Measurements from ENCODE around the gene GTPBP3. TPM values are rescaled to one million over a fixed set of nuclear protein-coding genes. Genes with fewer than 3 reads are reported as not detected.

Gene GTPBP3
- total RNA-seq, 1 donor = 10.9 TPM

DNA sequence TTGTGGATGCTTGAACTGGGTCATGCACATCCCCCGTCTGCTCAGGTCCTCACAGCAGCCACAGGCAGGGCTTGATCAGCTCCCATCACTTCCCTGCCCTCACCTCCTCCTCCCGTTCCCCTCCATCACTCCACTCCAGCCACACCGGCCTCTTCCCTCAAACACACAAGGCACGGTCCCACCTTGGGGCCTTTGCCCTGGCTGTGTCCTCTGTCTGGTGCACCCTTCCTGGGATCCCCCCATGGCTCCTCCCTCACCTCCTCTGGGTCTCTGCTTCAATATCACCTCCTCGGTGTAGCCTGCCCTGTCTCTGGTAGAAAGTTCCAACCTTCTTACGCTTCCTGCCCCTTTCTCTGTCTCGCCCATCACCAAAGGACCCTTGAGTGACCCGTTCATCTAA, 16.0 kb downstream of the GTPBP3 start:
- Histone ChIP-seq H3K4me1 (ENCODE audit: insufficient read depth, low read length) (peaks cover 5% of the 10 kb centered on the region), H3K4me3 (ENCODE audit: insufficient read depth, low read length) (no peak overlapping the region), H4K20me1 (ENCODE audit: insufficient read depth, low read length) (no peaks in the 10 kb centered on the region), H3K27me3 (ENCODE audit: insufficient read depth, low read length) (peaks cover 6% of the 10 kb centered on the region), H3K4me2 (ENCODE audit: insufficient read depth, low read length) (no peak overlapping the region), H3K27ac (ENCODE audit: low read depth, low read length) (no peak overlapping the region), H2AFZ (ENCODE audit: low read length) (no peak overlapping the region), H3K36me3 (ENCODE audit: insufficient read depth, low read length) (no peaks in the 10 kb centered on the region), H3K9me3 (ENCODE audit: low read depth, low read length) (no peaks in the 10 kb centered on the region), H3K79me2 (ENCODE audit: insufficient read depth, low read length) (no peaks in the 10 kb centered on the region)
- peak; percentile 18 for DNase-seq (ENCODE audit: insufficient read length, low spot score, missing footprints)
- TF ChIP-seq, protein P1, sequence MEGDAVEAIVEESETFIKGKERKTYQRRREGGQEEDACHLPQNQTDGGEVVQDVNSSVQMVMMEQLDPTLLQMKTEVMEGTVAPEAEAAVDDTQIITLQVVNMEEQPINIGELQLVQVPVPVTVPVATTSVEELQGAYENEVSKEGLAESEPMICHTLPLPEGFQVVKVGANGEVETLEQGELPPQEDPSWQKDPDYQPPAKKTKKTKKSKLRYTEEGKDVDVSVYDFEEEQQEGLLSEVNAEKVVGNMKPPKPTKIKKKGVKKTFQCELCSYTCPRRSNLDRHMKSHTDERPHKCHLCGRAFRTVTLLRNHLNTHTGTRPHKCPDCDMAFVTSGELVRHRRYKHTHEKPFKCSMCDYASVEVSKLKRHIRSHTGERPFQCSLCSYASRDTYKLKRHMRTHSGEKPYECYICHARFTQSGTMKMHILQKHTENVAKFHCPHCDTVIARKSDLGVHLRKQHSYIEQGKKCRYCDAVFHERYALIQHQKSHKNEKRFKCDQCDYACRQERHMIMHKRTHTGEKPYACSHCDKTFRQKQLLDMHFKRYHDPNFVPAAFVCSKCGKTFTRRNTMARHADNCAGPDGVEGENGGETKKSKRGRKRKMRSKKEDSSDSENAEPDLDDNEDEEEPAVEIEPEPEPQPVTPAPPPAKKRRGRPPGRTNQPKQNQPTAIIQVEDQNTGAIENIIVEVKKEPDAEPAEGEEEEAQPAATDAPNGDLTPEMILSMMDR (IDR thresholded peaks at IDR 0.05; ENCODE audit: extremely low read depth, low read depth, low read length) = no peak

DNA sequence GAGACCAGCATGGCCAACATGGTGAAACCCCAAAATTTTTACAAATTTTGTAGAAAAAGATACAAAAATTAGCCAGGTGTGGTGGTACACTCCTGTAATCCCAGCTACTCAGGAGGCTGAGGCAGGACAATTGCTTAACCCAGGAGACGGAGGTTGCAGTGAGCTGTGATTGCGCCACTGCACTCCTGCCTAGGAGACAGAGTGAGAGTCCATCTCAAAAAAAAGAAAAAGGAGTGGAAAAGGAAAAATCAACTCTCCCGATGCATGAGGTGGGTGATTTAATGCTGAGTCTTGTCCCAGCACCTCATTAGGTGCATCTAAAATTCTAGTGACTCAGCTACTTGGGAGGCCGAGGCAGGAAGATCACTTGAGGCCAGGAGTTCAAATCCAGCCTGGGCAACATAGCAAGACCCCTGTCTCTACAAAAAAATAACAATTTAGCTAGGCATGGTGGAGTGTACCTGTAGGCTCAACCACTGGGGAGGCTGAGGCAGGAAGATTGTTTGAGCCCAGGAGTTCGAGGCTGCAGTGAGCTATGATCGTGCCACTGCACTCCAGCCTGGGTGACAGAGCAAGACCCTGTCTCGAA, 19.8 kb downstream of the GTPBP3 start:
- no peak for DNase-seq (ENCODE audit: insufficient read length, low spot score, missing footprints)
- H3K4me3 ChIP-seq (ENCODE audit: insufficient read depth, low read length) = no peak overlapping the region
- H3K4me2 ChIP-seq (ENCODE audit: insufficient read depth, low read length) = no peak overlapping the region
- H3K79me2 ChIP-seq (ENCODE audit: insufficient read depth, low read length) = no peaks in the 10 kb centered on the region
- no peak overlapping the region for H2AFZ ChIP-seq (ENCODE audit: low read length)
- H3K36me3 ChIP-seq (ENCODE audit: insufficient read depth, low read length) = no peaks in the 10 kb centered on the region
- H3K4me1 ChIP-seq (ENCODE audit: insufficient read depth, low read length) = no peaks in the 10 kb centered on the region
- no peaks in the 10 kb centered on the region for H4K20me1 ChIP-seq (ENCODE audit: insufficient read depth, low read length)
- H3K9me3 ChIP-seq (ENCODE audit: low read depth, low read length) = no peaks in the 10 kb centered on the region
- no peak overlapping the region for H3K27ac ChIP-seq (ENCODE audit: low read depth, low read length)
- TF ChIP-seq, protein P1 (IDR thresholded peaks at IDR 0.05; ENCODE audit: extremely low read depth, low read depth, low read length) = no peak
- H3K27me3 ChIP-seq (ENCODE audit: insufficient read depth, low read length) = no peaks in the 10 kb centered on the region

DNA sequence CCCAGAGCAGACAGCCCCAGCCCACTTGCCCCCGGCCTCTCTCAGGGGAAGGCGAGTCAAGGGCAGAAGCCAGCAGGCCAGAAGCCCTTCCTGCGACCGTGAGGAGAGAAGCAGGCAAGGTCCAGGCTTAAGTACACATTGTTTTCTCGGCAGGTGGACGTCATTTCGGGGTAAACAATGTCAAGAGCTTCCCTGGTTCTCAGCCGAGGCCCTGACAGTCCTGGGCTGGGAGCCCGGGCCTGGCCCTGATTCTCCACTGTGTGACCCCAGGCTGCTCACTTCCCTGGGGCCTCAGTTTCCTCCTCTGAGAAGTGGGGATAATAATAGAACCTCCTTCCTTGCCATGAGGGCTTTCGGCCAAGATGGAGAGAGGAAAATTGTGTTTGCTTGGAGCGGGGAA, 20.4 kb downstream of the GTPBP3 start:
- no peaks in the 10 kb centered on the region for H3K79me2 ChIP-seq (ENCODE audit: insufficient read depth, low read length)
- TF ChIP-seq, protein P1 (IDR thresholded peaks at IDR 0.05; ENCODE audit: extremely low read depth, low read depth, low read length) = no peak
- H3K4me3 ChIP-seq (ENCODE audit: insufficient read depth, low read length) = no peak overlapping the region
- peak; percentile 4 for DNase-seq (ENCODE audit: insufficient read length, low spot score, missing footprints)
- H2AFZ ChIP-seq (ENCODE audit: low read length) = no peak overlapping the region
- H3K27ac ChIP-seq (ENCODE audit: low read depth, low read length) = no peak overlapping the region
- H3K4me2 ChIP-seq (ENCODE audit: insufficient read depth, low read length) = no peak overlapping the region
- H3K4me1 ChIP-seq (ENCODE audit: insufficient read depth, low read length) = no peaks in the 10 kb centered on the region
- H3K36me3 ChIP-seq (ENCODE audit: insufficient read depth, low read length) = no peaks in the 10 kb centered on the region
- no peaks in the 10 kb centered on the region for H3K27me3 ChIP-seq (ENCODE audit: insufficient read depth, low read length)
- no peaks in the 10 kb centered on the region for H4K20me1 ChIP-seq (ENCODE audit: insufficient read depth, low read length)
- H3K9me3 ChIP-seq (ENCODE audit: low read depth, low read length) = no peaks in the 10 kb centered on the region

DNA sequence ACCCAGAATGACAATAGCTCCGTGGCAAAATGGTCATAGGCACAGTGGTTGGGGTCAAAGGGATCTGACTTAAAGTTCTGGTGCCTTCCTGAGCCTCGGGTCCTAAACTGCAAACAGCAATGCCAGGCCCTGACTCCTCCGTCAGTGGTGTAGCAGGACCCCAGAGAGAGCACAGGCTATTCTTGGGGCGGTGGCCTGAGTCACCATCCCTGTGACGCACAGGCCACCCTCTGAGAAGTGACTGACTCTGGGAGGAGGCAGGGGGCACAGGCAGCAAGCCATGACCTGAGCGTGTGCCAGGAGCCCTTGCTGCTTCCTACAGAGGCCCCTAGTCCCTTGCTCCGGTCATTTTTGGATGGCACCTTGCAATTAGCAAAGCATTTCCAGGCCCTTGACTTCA, 21.0 kb downstream of the GTPBP3 start:
- no peaks in the 10 kb centered on the region for H4K20me1 ChIP-seq (ENCODE audit: insufficient read depth, low read length)
- no peaks in the 10 kb centered on the region for H3K79me2 ChIP-seq (ENCODE audit: insufficient read depth, low read length)
- no peaks in the 10 kb centered on the region for H3K27me3 ChIP-seq (ENCODE audit: insufficient read depth, low read length)
- no peaks in the 10 kb centered on the region for H3K9me3 ChIP-seq (ENCODE audit: low read depth, low read length)
- H2AFZ ChIP-seq (ENCODE audit: low read length) = no peak overlapping the region
- TF ChIP-seq, protein P1 (IDR thresholded peaks at IDR 0.05; ENCODE audit: extremely low read depth, low read depth, low read length) = no peak
- peak; percentile 92 for DNase-seq (ENCODE audit: insufficient read length, low spot score, missing footprints)
- H3K36me3 ChIP-seq (ENCODE audit: insufficient read depth, low read length) = no peaks in the 10 kb centered on the region
- no peak overlapping the region for H3K4me3 ChIP-seq (ENCODE audit: insufficient read depth, low read length)
- H3K4me2 ChIP-seq (ENCODE audit: insufficient read depth, low read length) = no peak overlapping the region
- H3K4me1 ChIP-seq (ENCODE audit: insufficient read depth, low read length) = no peaks in the 10 kb centered on the region
- no peak overlapping the region for H3K27ac ChIP-seq (ENCODE audit: low read depth, low read length)
